Body of pancreas (tissue), 4 donors: Measurements from ENCODE around the gene ERC2.

Experiments used
- POLR2A ChIP-seq, 3 donors: fragments of 450-650 bp; IDR thresholded peaks; one replicate each; pipeline ENCODE4 v1.6.1; 2016; ENCODE audit warnings: antibody characterized with exemption in 3 of 3, mild to moderate bottlenecking in 2 of 3
- TF ChIP-seq, protein P1 (sequence below), 7 experiments: fragments of 450-650 bp in 4 of 7; fragments of 200-600 bp in 3 of 7; sonication (generic) in 3 of 7; IDR thresholded peaks; one replicate each; pipeline ENCODE4 v1.5.1; 2016 to 2019; ENCODE audit warnings: antibody characterized with exemption in 7 of 7

DNA sequence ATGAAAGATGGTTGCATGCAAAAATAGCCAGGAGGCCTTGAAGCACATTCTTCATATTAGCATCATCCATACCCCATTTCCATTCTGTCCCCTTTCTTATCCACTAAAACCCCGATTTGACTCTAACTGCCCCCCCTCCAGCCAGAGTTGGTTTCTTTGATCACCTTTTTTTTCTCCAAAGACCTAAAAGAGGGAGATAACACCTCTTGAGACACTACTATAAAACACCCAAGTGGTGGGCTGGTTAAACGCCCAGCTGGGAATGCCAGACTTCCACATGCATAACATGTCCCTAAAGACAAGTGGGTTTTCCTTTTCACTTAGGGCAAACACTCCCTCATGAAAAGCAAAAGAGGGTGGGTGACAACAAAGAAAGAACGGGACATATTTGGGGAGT is 847.2 kb downstream of the ERC2 start:
- TF ChIP-seq, protein P1, sequence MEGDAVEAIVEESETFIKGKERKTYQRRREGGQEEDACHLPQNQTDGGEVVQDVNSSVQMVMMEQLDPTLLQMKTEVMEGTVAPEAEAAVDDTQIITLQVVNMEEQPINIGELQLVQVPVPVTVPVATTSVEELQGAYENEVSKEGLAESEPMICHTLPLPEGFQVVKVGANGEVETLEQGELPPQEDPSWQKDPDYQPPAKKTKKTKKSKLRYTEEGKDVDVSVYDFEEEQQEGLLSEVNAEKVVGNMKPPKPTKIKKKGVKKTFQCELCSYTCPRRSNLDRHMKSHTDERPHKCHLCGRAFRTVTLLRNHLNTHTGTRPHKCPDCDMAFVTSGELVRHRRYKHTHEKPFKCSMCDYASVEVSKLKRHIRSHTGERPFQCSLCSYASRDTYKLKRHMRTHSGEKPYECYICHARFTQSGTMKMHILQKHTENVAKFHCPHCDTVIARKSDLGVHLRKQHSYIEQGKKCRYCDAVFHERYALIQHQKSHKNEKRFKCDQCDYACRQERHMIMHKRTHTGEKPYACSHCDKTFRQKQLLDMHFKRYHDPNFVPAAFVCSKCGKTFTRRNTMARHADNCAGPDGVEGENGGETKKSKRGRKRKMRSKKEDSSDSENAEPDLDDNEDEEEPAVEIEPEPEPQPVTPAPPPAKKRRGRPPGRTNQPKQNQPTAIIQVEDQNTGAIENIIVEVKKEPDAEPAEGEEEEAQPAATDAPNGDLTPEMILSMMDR (IDR thresholded peaks at IDR 0.05): no peak
- TF ChIP-seq POLR2A (IDR thresholded peaks at IDR 0.05): no peak
